Measurements from ENCODE around the gene CYSLTR2.

- TF ChIP-seq CTCF (IDR thresholded peaks at IDR 0.05 in 8 of 11, conservative IDR thresholded peaks at IDR 0.05 in 3 of 11) (no peak), POLR2A (IDR thresholded peaks at IDR 0.05) (no peak), POLR2AphosphoS5 (IDR thresholded peaks at IDR 0.05) (no peak)
Observed at GRCh38 chr13:48737689-48738088, 84.0 kb downstream of the CYSLTR2 start.
